CD4-positive, alpha-beta T cell (primary cell): ENCODE results near the gene CD19. TPM values are rescaled to one million over a fixed set of nuclear protein-coding genes. Genes with fewer than 3 reads are reported as not detected.

Source experiments
- ATAC-seq: fragments of 200-7000 bp; cut with Tn5 transposase; one replicate; pipeline ENCODE4 v1.10.0; 2022; ENCODE audit warnings: mild to moderate bottlenecking; ENCODE audit not compliant: poor library complexity
- CTCF ChIA-PET: fragments of 350-600 bp; sonication (Branson Sonifier 250); formaldehyde crosslinking; loops from one replicate; lab custom pipeline; 2021; ENCODE audit warnings: antibody characterized with exemption, inconsistent platforms; lab: Charles Lee
- POLR2A ChIA-PET: fragments of 350-600 bp; sonication (Branson Sonifier 250); formaldehyde crosslinking; loops from one replicate; lab custom pipeline; 2021; ENCODE audit warnings: antibody characterized with exemption, inconsistent platforms; lab: Charles Lee
- DNase-seq, 14 experiments: peaks; one replicate each; pipeline ENCODE4 v3.0.0-alpha.2; 2013 to 2020; ENCODE audit warnings: mixed read lengths in 2 of 14
- H3K27ac ChIP-seq, 2 donors: one replicate each; pipeline versions ENCODE4 v1.5.1 to v1.7.0; 2013; ENCODE audit warnings: low read length in 2 of 2, low read depth in 1 of 2, mild to moderate bottlenecking in 1 of 2
- H3K27me3 ChIP-seq, 2 experiments: 1 replicate in 1 of 2; 2 replicates in 1 of 2; pipeline versions ENCODE4 v1.6.1 to v1.7.0; 2013; ENCODE audit warnings: low read length in 2 of 2, control low read depth in 1 of 2, mild to moderate bottlenecking in 1 of 2, moderate library complexity in 1 of 2; ENCODE audit not compliant: insufficient read depth in 2 of 2, control insufficient read depth in 1 of 2
- H3K36me3 ChIP-seq: one replicate; pipeline ENCODE4 v1.6.1; 2013; ENCODE audit warnings: low read length, control low read depth; ENCODE audit not compliant: insufficient read depth
- H3K4me1 ChIP-seq: one replicate; pipeline ENCODE4 v1.6.1; 2013; ENCODE audit warnings: low read length, control low read depth; ENCODE audit not compliant: insufficient read depth
- H3K4me3 ChIP-seq: one replicate; pipeline ENCODE4 v1.5.1; 2013; ENCODE audit warnings: mild to moderate bottlenecking, low read length, moderate library complexity
- H3K9me3 ChIP-seq, 2 experiments: 1 replicate in 1 of 2; 2 replicates in 1 of 2; pipeline versions ENCODE4 v1.6.1 to v1.7.0; 2013; ENCODE audit warnings: low read length in 2 of 2, mild to moderate bottlenecking in 2 of 2, control low read depth in 1 of 2, moderate library complexity in 1 of 2; ENCODE audit not compliant: control insufficient read depth in 1 of 2, insufficient read depth in 1 of 2
- H3K27ac Mint-ChIP-seq: one replicate; pipeline ENCODE4 v1.8.0; 2020; ENCODE audit warnings: mixed read lengths
- H3K27me3 Mint-ChIP-seq: one replicate; pipeline ENCODE4 v1.8.0; 2021; ENCODE audit warnings: mixed read lengths
- H3K36me3 Mint-ChIP-seq: one replicate; pipeline ENCODE4 v1.8.0; 2021; ENCODE audit warnings: low read depth, mixed read lengths
- H3K4me1 Mint-ChIP-seq: one replicate; pipeline ENCODE4 v1.8.0; 2021; ENCODE audit warnings: low read depth, mixed read lengths
- H3K4me3 Mint-ChIP-seq: one replicate; pipeline ENCODE4 v1.8.0; 2020; ENCODE audit warnings: mild to moderate bottlenecking, mixed read lengths
- H3K9me3 Mint-ChIP-seq: one replicate; pipeline ENCODE4 v1.8.0; 2020; ENCODE audit warnings: mixed read lengths
- CTCF ChIP-seq: fragments of 200-600 bp; IDR thresholded peaks from one replicate; pipeline ENCODE4 v1.8.0; 2022; ENCODE audit warnings: antibody characterized with exemption, mild to moderate bottlenecking
- intact Hi-C, 2 experiments: fragments of 100-400 bp; cut with DNase I in 1 of 2; cut with micrococcal nuclease in 1 of 2; formaldehyde crosslinking; loops; one replicate each; pipeline versions ENCODE4 v1.15.1 to v1.9.0; 2023 to 2025; cut with DNase I, micrococcal nuclease
- total RNA-seq, 174 experiments: library from RNA in 2 of 174; stranded (reverse) in 2 of 174; gene quantifications; one replicate each; pipeline ENCODE4 v1.2.3 and lab custom pipeline; 2021 to 2026

Gene CD19
- total RNA-seq, 2 experiments from 2014 or later, result 0.14 to 0.27 TPM

GRCh38 chr16:28899882-28900590 lies 31.7 kb upstream of the CD19 start:
- Mint-ChIP-seq H3K4me1 (no peaks in the 10 kb centered on the region), H3K4me3 (no peak overlapping the region), H3K9me3 (no peaks in the 10 kb centered on the region), H3K27ac (no peak overlapping the region), H3K36me3 (no peaks in the 10 kb centered on the region), H3K27me3 (no peaks in the 10 kb centered on the region)
- H3K4me3 ChIP-seq, result no peak overlapping the region
- no peak for TF ChIP-seq CTCF
- POLR2A ChIA-PET, result no interaction called here
- ATAC-seq, result no peak
- H3K9me3 ChIP-seq, result no peaks in the 10 kb centered on the region
- CTCF ChIA-PET, result no interaction called here
- no peak for DNase-seq
- peaks cover 5% of the 10 kb centered on the region for H3K36me3 ChIP-seq
- no peaks in the 10 kb centered on the region for H3K27me3 ChIP-seq
- no peak overlapping the region for H3K27ac ChIP-seq
- intact Hi-C loops, result no loop called here
- H3K4me1 ChIP-seq, result no peaks in the 10 kb centered on the region

GRCh38 chr16:28900601-28901000 lies 31.2 kb upstream of the CD19 start:
- TF ChIP-seq CTCF, result no peak
- H3K27ac ChIP-seq, result no peak overlapping the region
- peaks cover 8% of the 10 kb centered on the region for H3K36me3 ChIP-seq
- H3K9me3 Mint-ChIP-seq, result no peaks in the 10 kb centered on the region
- POLR2A ChIA-PET, result no interaction called here
- no peaks in the 10 kb centered on the region for H3K27me3 Mint-ChIP-seq
- H3K4me1 ChIP-seq, result no peaks in the 10 kb centered on the region
- no peaks in the 10 kb centered on the region for H3K36me3 Mint-ChIP-seq
- CTCF ChIA-PET, result no interaction called here
- H3K9me3 ChIP-seq, result no peaks in the 10 kb centered on the region
- no peak overlapping the region for H3K4me3 ChIP-seq
- no peak overlapping the region for H3K4me3 Mint-ChIP-seq
- ATAC-seq, result no peak
- no peaks in the 10 kb centered on the region for H3K4me1 Mint-ChIP-seq
- no peak for DNase-seq
- H3K27me3 ChIP-seq, result no peaks in the 10 kb centered on the region
- intact Hi-C loops, result no loop called here
- no peak overlapping the region for H3K27ac Mint-ChIP-seq

GRCh38 chr16:28901862-28902261 lies 29.9 kb upstream of the CD19 start:
- no peaks in the 10 kb centered on the region for H3K36me3 Mint-ChIP-seq
- Histone ChIP-seq H3K27me3 (no peaks in the 10 kb centered on the region), H3K4me1 (no peaks in the 10 kb centered on the region), H3K27ac (no peak overlapping the region), H3K36me3 (peaks cover 11% of the 10 kb centered on the region), H3K4me3 (no peak overlapping the region), H3K9me3 (no peaks in the 10 kb centered on the region)
- intact Hi-C loops, result no loop called here
- no peaks in the 10 kb centered on the region for H3K27me3 Mint-ChIP-seq
- TF ChIP-seq CTCF, result no peak
- ChIA-PET CTCF (no interaction called here), POLR2A (interaction anchor here (0.7 kb wide), 1 partner anchor 17 kb away, joined by 3 read pairs; no protein-coding TSS in a partner anchor)
- no peaks in the 10 kb centered on the region for H3K9me3 Mint-ChIP-seq
- H3K27ac Mint-ChIP-seq, result no peak overlapping the region
- no peak overlapping the region for H3K4me3 Mint-ChIP-seq
- no peaks in the 10 kb centered on the region for H3K4me1 Mint-ChIP-seq
- DNase-seq (no peak), ATAC-seq (no peak)
